Stimulated activated CD4-positive, alpha-beta T cell treated with anti-CD3 and anti-CD28 coated beads, TNF-alpha, amount 100 ng/mL, for 48 hours (primary cell): ENCODE measurements around the gene SIRPB2.
"Not testable (repeated sequence)": the region's sequence is repeated elsewhere in the genome, so short reads cannot be mapped to it uniquely, and the experiment has no call there.

Experiments used
- DNase-seq, 3 donors: peaks; one replicate each; pipeline ENCODE4 v3.0.0-alpha.2; 2020; ENCODE audit warnings: low read depth in 3 of 3

SIRPB2 gene

DNA sequence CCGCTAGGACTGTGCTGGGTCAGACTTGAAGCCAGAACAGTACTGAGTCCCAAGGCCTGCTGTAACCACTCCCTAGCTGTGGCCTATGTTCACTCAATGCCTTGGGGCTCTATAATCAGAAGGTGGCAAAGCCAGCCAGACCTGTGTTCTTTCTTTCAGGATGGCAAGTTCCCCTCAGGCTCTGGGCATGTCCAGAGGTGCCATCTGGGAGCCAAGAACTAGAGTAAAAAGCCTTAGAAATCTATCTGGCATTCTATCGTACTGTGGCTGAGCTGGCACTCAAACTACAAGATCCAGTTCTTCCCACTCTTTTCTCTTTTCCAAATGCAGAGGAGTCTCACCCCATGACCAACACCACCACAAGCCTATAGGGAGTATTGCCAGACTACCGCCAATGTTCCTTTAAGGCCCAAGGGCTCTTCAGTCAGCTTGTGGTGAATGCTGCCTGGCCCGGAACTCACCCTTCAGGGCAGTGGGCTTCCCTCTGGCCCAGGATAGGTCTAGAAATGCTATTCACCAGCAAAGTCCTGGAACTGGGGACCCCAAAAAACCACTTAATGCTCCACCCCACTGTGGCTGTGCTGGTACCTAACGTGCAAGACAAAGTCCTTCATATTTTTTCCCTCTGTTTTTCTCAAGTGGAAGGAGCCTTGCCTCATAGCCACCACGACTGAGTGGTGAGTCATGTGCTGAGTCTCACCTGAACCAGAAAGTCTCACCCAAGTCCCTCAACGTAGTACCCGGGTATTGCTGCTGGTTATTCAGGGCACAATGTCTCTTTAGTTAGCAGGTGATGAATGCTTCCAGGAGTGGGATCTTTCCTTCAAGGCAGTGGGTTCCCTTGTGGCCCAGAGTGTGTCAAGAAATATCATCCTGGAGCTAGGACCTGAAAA is 8.6 kb upstream of the SIRPB2 start:
- DNase-seq, result no peak

DNA sequence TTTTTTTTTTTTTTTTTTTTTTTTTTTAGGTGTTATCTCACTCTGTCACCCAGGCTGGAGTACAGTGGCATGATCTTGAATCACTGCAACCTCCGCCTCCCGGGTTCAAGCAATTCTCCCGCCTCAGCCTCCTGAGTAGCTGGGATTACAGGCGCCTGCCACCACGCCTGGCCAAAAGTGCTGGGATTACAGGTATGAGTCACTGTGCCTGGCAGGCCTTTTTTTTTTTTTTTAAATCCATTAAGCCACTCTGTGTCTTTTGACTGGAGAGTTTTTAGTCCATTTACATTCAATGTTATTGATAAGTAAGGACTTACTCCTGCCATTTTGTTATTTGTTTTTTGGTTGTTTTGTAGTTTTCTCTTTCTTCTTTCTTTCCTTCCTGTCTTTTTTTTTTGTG is 6.2 kb upstream of the SIRPB2 start:
- DNase-seq, result not testable (repeated sequence)

DNA sequence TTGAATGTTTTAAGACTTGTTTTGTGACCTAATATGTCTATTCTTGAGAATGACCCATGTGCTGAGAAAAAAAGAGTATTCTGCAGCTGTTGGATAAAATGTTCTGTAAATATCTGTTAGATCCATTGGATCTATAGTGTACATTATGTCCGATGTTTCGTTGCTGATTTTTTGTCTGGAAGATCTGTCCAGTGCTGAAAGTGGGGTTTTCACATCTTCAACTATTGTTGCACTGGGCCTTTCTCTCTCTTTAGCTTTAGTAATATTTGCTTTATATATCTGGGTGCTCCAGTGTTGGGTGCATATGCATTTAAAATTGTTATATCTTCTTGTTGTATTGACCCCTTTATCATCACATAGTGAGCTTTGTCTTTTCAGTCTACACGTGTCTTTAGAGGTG is 5.7 kb upstream of the SIRPB2 start:
- no peak for DNase-seq

GRCh38 chr20:1494436-1494835 is 3.2 kb upstream of the SIRPB2 start:
- DNase-seq, result no peak

- no peak for DNase-seq
Measured at GRCh38 chr20:1493536-1493935, 2.3 kb upstream of the SIRPB2 start.

DNA sequence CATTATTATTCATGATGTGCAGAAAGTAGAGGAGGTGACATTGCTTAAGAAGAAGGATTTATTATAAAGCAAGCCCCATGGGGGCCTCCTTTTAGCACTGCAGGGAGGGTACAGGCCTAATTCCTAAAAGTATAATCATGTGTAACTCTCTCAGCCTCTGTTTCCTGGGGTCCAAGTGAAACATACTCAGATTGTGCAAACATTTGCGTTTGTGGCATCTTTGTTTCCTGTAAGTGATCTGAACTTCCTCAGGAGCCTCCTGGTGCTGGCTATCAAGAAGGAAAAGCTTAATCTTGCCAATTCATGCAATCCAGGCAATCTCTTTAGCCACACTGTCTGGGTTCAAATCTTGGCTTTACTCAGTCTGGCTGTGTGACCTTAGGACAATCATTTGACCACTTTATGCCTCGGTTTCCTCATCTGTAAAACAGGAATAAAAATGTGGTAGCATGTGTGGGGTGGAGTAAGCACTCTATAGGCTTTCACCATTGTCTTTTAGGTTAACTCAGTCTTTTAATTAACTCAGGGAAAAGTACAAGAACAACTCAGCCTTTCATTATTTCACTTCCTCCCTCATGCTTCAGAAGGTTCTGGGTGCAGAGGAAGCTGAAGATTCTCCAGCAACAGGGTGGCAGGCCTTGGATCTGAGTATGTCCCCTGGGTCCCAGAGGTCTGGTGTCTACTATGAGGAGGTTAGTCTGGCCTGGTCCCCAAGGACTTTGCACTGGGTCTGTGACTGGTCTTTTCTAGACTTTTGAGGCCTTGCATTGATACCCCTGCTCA is 831 bp upstream of the SIRPB2 start:
- DNase-seq, result no peak

- DNase-seq, result no peak
Measured at GRCh38 chr20:1490643-1491195, 501 bp downstream of the SIRPB2 start.

DNA sequence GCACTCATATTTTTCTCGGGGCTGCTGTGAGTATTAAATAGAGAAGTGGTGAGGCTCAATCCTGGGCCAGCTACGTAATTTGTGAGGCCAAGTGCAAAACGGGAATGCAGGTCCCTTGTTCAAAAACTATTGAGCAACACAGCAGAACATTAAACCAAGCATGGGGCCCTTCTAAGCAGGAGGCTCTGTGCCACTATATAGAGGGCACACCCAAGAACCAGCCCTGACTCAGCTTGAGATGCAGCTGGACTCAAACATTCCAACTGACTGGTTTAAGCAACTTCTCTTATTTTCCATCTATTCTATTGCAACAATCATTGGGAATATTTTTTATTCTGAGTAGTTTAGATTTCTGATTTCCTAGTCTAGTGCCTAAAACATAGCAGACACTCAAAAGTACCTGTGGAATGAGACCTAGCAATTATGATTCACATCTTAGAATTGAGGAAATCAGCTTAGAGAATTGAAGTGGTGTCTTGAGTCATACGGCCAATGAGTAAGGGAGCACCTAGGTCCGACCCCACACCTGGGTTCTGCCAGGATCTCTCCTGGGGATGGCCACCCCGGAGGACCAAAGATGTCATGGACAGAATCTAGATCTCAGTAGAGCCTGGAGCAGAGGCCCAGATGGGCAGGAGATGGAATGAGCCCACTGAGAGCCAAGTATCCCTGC is 1.3 kb downstream of the SIRPB2 start:
- no peak for DNase-seq

DNA sequence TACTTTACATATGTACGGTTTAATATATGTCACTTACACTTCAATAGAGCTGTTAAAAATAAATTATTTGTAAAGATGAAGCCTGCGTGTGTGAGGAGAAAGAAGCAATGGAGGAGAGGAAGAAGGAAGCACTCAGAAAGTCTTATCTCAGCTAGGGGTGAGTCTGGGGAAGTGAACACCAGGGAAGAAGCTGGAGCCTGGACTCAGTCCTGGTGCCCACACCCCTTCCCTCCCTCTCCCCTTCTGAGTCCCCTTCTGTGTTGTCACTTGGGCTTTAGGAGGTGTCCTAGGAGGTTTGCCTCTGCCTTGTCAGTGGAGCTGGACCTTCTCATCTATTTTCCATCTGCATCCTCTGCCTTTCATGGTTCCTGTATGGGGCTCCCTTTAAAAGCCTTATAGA is 1.9 kb downstream of the SIRPB2 start:
- no peak for DNase-seq

DNA sequence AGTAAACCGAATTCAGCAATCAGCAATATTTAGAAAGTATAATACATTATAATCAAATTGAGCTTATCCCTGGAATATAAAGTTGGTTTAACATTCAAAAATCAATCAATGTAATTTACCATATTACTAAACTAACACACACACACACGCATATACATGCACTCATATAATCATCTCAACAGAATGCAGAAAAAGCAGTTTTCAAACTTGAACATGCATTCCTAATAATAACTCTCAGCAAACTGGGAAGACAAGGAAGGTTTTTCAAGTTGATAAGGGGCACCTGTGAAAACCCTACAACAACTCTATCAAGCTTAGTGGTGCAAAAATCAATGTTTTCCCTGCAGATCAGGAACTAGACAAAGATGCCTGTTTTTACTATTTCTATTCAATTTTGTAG is 4.7 kb downstream of the SIRPB2 start:
- no peak for DNase-seq

- DNase-seq, result no peak
Measured at GRCh38 chr20:1484438-1485116, 6.6 kb downstream of the SIRPB2 start.

DNA sequence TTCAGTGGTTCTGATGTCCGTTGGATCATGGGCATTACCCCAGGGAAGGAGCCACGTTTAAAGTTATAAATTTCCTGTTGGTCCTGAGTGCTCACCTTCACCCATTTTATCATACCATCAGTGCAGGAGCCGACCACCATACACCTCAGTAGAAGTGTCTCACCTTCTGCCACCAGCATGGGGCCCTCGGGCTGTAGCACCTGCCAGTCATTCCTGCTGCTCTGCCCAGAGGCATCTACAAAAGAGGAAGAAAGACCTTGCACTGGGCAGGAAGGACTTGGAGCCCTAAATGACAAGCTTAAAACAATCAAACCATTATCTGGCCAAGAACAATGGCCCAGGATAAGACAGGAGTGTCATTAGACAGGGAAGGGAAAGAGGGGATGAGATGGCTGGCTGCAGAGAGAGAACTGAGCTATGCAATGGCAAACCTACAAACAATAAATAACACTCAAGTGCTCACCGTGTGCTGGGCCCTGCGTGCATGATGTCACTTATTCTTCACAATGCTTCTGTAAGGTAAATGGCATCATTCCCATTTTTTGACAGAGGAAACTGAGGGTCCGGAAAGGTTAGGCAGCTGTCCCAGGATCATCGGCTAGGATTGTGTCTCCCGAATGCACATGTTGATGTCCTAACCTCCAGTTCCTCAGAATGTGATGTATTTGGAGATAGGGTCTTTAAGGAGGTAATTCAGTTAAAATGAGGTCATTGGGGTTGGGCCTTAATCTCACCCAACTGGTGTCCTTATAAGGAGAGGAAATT is 11.2 kb downstream of the SIRPB2 start:
- no peak for DNase-seq

DNA sequence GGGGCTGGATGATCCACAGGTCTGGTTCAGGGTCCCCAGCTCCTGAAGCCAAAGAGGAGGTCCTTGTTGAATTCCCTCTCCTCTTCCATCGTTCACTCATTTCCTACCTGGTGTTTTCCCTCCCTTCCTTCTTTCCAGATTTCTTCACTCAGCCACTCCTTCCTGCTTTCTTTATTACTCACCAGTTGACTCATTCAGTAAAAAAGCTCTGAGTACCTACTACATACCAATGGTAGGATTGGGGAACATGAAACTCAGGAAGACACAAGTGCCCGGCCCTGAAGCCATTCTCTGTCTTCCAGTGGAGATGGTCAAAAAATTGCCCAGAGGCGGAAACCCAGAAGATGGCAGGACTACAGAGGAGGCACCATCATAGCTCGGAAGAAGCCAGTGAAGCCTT is 12.7 kb downstream of the SIRPB2 start:
- DNase-seq, result no peak

GRCh38 chr20:1477896-1478490 is 13.2 kb downstream of the SIRPB2 start:
- no peak for DNase-seq

GRCh38 chr20:1474817-1475603 is 16.2 kb downstream of the SIRPB2 start:
- no peak for DNase-seq

DNA sequence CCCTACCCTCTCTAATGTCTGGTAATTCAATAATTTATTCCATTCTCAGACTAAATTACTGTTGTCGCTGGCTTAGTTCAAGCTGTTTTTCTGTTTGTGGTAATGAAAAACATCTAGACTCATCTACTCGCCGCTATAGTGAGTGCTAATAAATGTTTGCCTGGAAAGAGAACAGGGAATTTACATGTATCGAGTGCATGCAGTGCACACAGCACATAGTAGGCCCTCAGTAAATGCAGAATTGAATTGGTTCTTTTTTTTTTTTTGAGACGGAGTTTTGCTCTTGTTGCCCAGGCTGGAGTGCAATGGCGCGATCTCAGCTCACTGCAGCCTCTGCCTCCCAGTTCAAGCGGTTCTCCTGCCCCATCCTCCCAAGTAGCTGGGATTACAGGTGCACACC is 16.9 kb downstream of the SIRPB2 start:
- DNase-seq, result no peak

DNA sequence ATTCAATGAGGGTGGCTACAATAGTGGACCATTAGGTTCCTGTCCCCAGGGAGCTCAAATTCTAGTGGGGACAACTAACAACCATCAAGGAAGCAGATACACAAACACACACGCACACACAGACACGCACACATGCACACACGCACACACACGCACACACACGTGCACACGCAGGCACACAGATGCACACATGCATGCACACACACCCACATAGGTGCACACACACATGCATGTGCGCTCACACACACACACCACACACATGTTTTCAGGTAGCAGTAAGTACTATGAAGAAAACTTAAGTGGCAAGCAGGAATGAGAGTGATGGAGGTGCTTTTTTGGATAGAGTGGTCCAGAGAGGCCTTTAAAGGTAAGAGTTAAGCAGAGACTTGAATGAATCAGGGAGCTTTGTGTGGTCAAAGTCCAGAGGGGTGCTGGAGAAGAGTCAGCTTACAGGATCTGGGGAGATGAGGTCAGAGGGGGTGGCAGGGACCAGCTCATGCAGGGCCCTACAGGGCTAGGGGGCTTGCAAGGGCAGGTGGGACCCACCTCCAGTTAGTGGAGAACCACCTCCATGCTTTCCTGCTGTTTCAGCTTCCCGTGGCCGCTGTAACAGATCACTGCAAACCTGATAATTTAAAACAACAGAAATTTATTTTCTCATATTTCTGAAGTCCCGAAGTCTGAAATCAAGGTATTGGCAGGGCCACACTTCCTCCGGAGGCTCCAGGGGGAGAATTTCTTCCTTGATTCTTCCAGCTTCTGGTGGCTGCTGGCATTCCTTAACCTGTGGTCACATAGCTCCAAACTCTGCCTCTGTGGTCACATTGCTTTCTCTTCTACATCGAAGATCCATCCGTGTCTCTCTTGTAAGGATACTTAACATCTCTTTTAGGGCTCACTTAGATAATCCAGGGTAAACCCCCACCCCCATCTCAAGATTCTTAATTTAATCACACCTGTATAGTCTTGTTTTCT is 17.7 kb downstream of the SIRPB2 start:
- DNase-seq, result no peak

DNA sequence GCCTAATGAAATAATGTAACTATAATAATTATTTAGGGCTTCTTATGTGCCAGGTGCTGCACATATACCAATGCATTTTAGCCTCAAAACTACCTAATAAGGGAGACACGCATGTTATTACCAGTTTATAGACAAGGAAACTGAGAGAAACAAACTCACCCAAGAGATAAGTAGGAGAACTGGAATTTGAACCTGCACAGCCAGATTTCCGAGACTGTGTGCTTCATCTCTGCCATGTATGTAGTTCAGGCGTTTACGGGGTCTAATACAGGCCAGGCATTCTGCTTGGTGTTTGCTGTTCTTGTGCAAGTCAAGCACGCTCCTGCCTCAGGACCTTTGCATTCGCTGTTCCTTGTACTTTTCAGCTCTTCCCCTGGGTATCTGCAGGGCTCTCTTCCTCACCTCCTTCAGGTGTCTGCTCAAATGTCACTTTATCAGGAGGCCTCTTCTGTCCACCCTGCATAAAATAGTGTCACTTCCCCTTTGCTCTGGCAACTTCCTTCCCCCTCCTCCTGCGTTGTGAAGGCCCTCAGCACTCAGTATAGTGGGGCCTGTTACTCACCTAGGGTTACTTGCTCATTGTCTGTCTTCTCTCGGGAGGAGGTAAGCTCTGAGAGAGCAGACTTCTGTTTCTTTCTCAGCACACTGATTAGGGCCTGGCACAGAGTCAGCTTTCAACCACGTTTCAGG is 18.5 kb downstream of the SIRPB2 start:
- DNase-seq, result no peak
